Measurements from ENCODE around the gene AGAP3.

DNA sequence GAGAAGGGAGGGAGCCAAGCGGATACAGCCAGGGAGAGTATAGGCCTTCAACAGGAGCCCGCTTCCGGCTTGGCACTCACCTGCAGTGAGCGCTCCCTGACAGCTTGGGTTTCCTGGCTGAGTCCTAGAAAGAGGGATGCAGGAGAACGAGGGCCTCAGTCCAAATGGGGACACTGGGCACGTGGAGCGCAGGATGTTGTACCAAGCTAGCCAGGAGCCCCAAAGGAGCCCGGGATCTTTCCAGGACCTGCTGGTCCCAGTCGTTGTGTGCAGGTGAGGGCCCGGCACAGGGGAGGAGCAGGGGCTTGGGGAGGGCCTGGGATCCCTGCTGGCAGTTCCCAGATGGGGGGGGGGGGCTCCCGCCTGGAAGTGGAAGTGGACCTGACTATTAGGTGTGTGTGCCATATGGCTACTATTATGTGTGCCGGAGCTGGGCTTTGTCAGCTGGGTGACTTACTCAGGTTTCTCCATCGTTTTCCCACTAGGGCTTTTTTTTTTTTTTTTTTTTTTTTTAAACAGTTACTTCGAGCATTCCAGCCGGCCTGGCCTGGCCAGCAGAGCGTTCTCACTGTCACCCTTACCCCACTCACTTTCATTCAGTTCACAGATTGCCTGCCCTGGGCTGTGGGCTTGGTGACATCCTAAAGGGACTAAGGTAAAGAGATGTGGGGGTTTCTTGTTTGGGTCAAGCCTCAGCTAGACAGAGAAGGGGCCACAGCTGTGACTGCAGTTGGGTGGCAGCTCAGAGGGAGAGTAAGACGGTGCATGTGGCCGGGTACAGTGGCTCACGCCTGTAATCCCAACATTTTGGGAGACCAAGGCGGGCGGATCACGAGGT lies 3.8 kb downstream of the AGAP3 start:
- TF ChIP-seq TAF1 (IDR thresholded peaks at IDR 0.05; ENCODE audit: borderline replicate concordance, insufficient read depth, low read length): no peak
- TF ChIP-seq, protein P1, sequence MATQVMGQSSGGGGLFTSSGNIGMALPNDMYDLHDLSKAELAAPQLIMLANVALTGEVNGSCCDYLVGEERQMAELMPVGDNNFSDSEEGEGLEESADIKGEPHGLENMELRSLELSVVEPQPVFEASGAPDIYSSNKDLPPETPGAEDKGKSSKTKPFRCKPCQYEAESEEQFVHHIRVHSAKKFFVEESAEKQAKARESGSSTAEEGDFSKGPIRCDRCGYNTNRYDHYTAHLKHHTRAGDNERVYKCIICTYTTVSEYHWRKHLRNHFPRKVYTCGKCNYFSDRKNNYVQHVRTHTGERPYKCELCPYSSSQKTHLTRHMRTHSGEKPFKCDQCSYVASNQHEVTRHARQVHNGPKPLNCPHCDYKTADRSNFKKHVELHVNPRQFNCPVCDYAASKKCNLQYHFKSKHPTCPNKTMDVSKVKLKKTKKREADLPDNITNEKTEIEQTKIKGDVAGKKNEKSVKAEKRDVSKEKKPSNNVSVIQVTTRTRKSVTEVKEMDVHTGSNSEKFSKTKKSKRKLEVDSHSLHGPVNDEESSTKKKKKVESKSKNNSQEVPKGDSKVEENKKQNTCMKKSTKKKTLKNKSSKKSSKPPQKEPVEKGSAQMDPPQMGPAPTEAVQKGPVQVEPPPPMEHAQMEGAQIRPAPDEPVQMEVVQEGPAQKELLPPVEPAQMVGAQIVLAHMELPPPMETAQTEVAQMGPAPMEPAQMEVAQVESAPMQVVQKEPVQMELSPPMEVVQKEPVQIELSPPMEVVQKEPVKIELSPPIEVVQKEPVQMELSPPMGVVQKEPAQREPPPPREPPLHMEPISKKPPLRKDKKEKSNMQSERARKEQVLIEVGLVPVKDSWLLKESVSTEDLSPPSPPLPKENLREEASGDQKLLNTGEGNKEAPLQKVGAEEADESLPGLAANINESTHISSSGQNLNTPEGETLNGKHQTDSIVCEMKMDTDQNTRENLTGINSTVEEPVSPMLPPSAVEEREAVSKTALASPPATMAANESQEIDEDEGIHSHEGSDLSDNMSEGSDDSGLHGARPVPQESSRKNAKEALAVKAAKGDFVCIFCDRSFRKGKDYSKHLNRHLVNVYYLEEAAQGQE (IDR thresholded peaks at IDR 0.05; ENCODE audit: insufficient read depth in 1 of 2, low read depth in 2 of 2, low read length in 2 of 2): no peak
- TF ChIP-seq POLR2AphosphoS5 (IDR thresholded peaks at IDR 0.05; ENCODE audit: low read depth, low read length): no peak
- TF ChIP-seq FOXP2 (optimal IDR thresholded peaks at IDR 0.05; ENCODE audit: borderline replicate concordance, extremely low read depth, extremely low read length, insufficient read depth): no peak

Data from PFSK-1 (cell line).